ENCODE results near the gene HSPB3.

Gene HSPB3

DNA sequence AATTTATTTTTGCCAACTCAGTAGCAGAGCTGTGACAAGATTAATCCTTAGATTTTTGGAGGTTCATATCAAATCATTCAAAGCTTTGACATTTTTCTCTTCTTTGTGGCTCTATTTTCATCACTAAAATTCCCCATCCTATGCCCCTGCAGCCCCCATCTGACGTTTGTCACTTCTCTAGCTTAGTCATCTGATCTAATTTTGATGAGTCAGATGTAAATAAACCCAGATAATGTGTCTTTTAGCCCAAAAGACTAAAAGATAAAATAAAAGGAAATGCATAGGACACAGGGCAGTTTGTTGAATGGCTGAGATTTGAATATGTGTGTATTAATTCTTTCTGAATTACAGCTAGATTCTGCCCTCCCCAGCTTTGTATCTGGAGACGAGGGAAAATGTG, 897 bp upstream of the HSPB3 start:
- Histone ChIP-seq H3K4me1 (ENCODE audit: insufficient read depth, low read length, poor library complexity, severe bottlenecking) (no peaks in the 10 kb centered on the region), H2AFZ (ENCODE audit: low read length) (no peak overlapping the region), H4K20me1 (ENCODE audit: insufficient read depth, low read length, poor library complexity, severe bottlenecking) (no peaks in the 10 kb centered on the region), H3K4me3 (ENCODE audit: low read length, poor library complexity, severe bottlenecking) (no peak overlapping the region), H3K27me3 (ENCODE audit: insufficient read depth, low read length, poor library complexity, severe bottlenecking) (no peaks in the 10 kb centered on the region), H3K79me2 (ENCODE audit: insufficient read depth, low read length) (no peaks in the 10 kb centered on the region), H3F3A (ENCODE audit: low read depth) (no peaks in the 10 kb centered on the region), H3K9me2 (replicated peaks; ENCODE audit: low read depth, low read length) (no peaks in the 10 kb centered on the region), H3K4me2 (ENCODE audit: low read depth, low read length, poor library complexity, severe bottlenecking) (no peak overlapping the region), H3K36me3 (ENCODE audit: insufficient read depth, low read length) (no peaks in the 10 kb centered on the region), H3K9me3 (ENCODE audit: insufficient read depth, low read depth, low read length) (no peaks in the 10 kb centered on the region), H3K9ac (ENCODE audit: low read depth, low read length, poor library complexity, severe bottlenecking) (no peak overlapping the region)
- TF ChIP-seq EZH2phosphoT487 (IDR thresholded peaks at IDR 0.05; ENCODE audit: borderline replicate concordance): no peak
- TF ChIP-seq, protein P1, sequence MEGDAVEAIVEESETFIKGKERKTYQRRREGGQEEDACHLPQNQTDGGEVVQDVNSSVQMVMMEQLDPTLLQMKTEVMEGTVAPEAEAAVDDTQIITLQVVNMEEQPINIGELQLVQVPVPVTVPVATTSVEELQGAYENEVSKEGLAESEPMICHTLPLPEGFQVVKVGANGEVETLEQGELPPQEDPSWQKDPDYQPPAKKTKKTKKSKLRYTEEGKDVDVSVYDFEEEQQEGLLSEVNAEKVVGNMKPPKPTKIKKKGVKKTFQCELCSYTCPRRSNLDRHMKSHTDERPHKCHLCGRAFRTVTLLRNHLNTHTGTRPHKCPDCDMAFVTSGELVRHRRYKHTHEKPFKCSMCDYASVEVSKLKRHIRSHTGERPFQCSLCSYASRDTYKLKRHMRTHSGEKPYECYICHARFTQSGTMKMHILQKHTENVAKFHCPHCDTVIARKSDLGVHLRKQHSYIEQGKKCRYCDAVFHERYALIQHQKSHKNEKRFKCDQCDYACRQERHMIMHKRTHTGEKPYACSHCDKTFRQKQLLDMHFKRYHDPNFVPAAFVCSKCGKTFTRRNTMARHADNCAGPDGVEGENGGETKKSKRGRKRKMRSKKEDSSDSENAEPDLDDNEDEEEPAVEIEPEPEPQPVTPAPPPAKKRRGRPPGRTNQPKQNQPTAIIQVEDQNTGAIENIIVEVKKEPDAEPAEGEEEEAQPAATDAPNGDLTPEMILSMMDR (conservative IDR thresholded peaks at IDR 0.05; ENCODE audit: low read length): no peak

DNA sequence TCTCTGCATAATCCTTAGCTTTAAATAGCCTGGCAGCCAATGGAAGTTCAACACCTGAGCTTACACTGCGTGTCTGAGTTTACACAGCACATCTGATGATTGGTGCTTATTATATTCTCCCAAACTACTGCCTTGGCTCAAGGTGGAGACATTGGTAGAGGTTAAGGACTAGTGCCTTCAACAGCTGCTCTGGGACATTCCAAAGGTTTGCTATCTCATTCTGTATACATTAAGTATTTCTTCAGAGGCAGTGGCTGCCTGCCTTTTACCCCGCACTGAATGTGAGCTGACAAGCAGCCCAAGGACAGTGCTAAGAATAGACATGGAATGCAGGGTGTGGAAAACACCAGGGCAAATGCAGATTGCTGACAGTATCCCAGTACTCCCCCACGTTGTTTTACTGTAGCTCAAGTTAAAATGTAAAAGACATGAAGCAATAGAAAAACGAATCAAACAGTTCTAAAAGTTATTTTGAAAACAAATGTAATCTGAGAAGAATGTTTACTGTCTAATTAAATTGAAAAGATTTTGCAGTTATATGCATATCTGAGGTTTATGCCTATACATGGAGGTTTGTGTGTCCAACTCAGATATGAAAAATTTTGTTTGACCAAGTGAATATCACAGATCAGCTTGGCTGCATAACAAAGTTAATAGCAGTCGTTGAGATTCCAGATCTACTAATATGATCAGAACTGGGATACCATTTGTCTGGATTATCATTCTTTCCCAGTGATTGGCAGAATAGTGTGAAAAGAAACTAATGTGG, 1.8 kb downstream of the HSPB3 start:
- no peaks in the 10 kb centered on the region for H3K36me3 ChIP-seq (ENCODE audit: insufficient read depth, low read length)
- H3K27me3 ChIP-seq (ENCODE audit: insufficient read depth, low read length, poor library complexity, severe bottlenecking): no peaks in the 10 kb centered on the region
- no peaks in the 10 kb centered on the region for H3F3A ChIP-seq (ENCODE audit: low read depth)
- H3K4me3 ChIP-seq (ENCODE audit: low read length, poor library complexity, severe bottlenecking): no peak overlapping the region
- H3K4me1 ChIP-seq (ENCODE audit: insufficient read depth, low read length, poor library complexity, severe bottlenecking): no peaks in the 10 kb centered on the region
- H2AFZ ChIP-seq (ENCODE audit: low read length): no peak overlapping the region
- no peaks in the 10 kb centered on the region for H3K9me3 ChIP-seq (ENCODE audit: insufficient read depth, low read depth, low read length)
- no peak for TF ChIP-seq EZH2phosphoT487 (IDR thresholded peaks at IDR 0.05; ENCODE audit: borderline replicate concordance)
- TF ChIP-seq, protein P1 (conservative IDR thresholded peaks at IDR 0.05; ENCODE audit: low read length): no peak
- no peaks in the 10 kb centered on the region for H3K79me2 ChIP-seq (ENCODE audit: insufficient read depth, low read length)
- no peak overlapping the region for H3K9ac ChIP-seq (ENCODE audit: low read depth, low read length, poor library complexity, severe bottlenecking)
- no peaks in the 10 kb centered on the region for H4K20me1 ChIP-seq (ENCODE audit: insufficient read depth, low read length, poor library complexity, severe bottlenecking)
- no peak overlapping the region for H3K4me2 ChIP-seq (ENCODE audit: low read depth, low read length, poor library complexity, severe bottlenecking)
- H3K9me2 ChIP-seq (replicated peaks; ENCODE audit: low read depth, low read length): no peaks in the 10 kb centered on the region

DNA sequence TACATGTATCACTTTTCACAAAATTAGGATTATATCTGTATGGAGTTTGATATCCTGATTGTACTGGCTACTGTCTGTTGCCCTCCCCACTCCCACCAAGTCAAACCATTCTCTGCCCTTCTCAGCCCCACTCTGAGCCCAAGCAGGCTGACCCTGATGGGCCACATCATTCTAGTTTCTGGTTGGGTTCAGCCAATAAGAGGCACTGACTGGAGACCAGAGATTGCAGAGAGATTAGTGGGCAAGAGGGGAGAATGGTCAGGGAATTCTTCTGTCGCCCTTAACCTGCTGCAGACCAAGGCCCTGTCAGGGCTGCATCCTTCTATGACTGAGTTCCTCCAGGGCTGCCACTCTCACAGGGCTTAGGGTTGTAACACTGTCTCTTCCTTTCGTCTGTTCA, 2.7 kb downstream of the HSPB3 start:
- TF ChIP-seq, protein P1 (conservative IDR thresholded peaks at IDR 0.05; ENCODE audit: low read length): no peak
- no peak for TF ChIP-seq EZH2phosphoT487 (IDR thresholded peaks at IDR 0.05; ENCODE audit: borderline replicate concordance)
- no peaks in the 10 kb centered on the region for H3K9me2 ChIP-seq (replicated peaks; ENCODE audit: low read depth, low read length)
- H3K4me1 ChIP-seq (ENCODE audit: insufficient read depth, low read length, poor library complexity, severe bottlenecking): no peaks in the 10 kb centered on the region
- no peaks in the 10 kb centered on the region for H3K9me3 ChIP-seq (ENCODE audit: insufficient read depth, low read depth, low read length)
- no peaks in the 10 kb centered on the region for H4K20me1 ChIP-seq (ENCODE audit: insufficient read depth, low read length, poor library complexity, severe bottlenecking)
- no peak overlapping the region for H2AFZ ChIP-seq (ENCODE audit: low read length)
- no peak overlapping the region for H3K9ac ChIP-seq (ENCODE audit: low read depth, low read length, poor library complexity, severe bottlenecking)
- no peaks in the 10 kb centered on the region for H3K36me3 ChIP-seq (ENCODE audit: insufficient read depth, low read length)
- no peak overlapping the region for H3K4me2 ChIP-seq (ENCODE audit: low read depth, low read length, poor library complexity, severe bottlenecking)
- no peaks in the 10 kb centered on the region for H3K27me3 ChIP-seq (ENCODE audit: insufficient read depth, low read length, poor library complexity, severe bottlenecking)
- no peaks in the 10 kb centered on the region for H3K79me2 ChIP-seq (ENCODE audit: insufficient read depth, low read length)
- no peaks in the 10 kb centered on the region for H3F3A ChIP-seq (ENCODE audit: low read depth)
- no peak overlapping the region for H3K4me3 ChIP-seq (ENCODE audit: low read length, poor library complexity, severe bottlenecking)

Measured in Loucy (cell line).